ENCODE data around the gene AZIN2.

The AZIN2 gene

GRCh38 chr1:33157131-33157530 is 76.2 kb downstream of the AZIN2 start:
- no peak for DNase-seq

- no peak for DNase-seq
These were observed 77.4 kb downstream of the AZIN2 start for GRCh38 chr1:33158366-33158765.

- no peak for DNase-seq
These were observed 78.6 kb downstream of the AZIN2 start for GRCh38 chr1:33159577-33159976.

- no peak for DNase-seq
These were observed 80.2 kb downstream of the AZIN2 start for GRCh38 chr1:33161061-33161681.

GRCh38 chr1:33162141-33162540 is 81.2 kb downstream of the AZIN2 start:
- DNase-seq = no peak

GRCh38 chr1:33163621-33164519 is 82.9 kb downstream of the AZIN2 start:
- no peak for DNase-seq

- no peak for DNase-seq
These were observed 84.3 kb downstream of the AZIN2 start for GRCh38 chr1:33165209-33165608.

GRCh38 chr1:33165809-33166208 is 84.9 kb downstream of the AZIN2 start:
- DNase-seq = no peak

- no peak for DNase-seq
These were observed 86.9 kb downstream of the AZIN2 start for GRCh38 chr1:33167650-33168447.

- DNase-seq = no peak
These were observed 87.8 kb downstream of the AZIN2 start for GRCh38 chr1:33168556-33169289.

GRCh38 chr1:33169290-33170055 is 88.5 kb downstream of the AZIN2 start:
- DNase-seq = no peak

Measured in OCI-M1 (cell line).